ENCODE measurements around the gene THAP11.
"Not testable (repeated sequence)": the region's sequence is repeated elsewhere in the genome, so short reads cannot be mapped to it uniquely, and the experiment has no call there.

Gene THAP11

GRCh38 chr16:67862623-67863583 is 20.8 kb downstream of the THAP11 start:
- DNase-seq (ENCODE audit: low spot score) = no peak

- not testable (repeated sequence) for DNase-seq (ENCODE audit: low spot score)
Measured at GRCh38 chr16:67864044-67864443, 21.9 kb downstream of the THAP11 start.

GRCh38 chr16:67864594-67864993 is 22.5 kb downstream of the THAP11 start:
- DNase-seq (ENCODE audit: low spot score) = no peak

GRCh38 chr16:67865318-67865717 is 23.2 kb downstream of the THAP11 start:
- DNase-seq (ENCODE audit: low spot score) = peak; percentile 36

- DNase-seq (ENCODE audit: low spot score) = no peak
Measured at GRCh38 chr16:67868290-67868689, 26.2 kb downstream of the THAP11 start.

GRCh38 chr16:67869653-67870052 is 27.5 kb downstream of the THAP11 start:
- DNase-seq (ENCODE audit: low spot score) = no peak

GRCh38 chr16:67871256-67871655 is 29.1 kb downstream of the THAP11 start:
- DNase-seq (ENCODE audit: low spot score) = no peak

- DNase-seq (ENCODE audit: low spot score) = no peak
Measured at GRCh38 chr16:67872131-67872630, 30.1 kb downstream of the THAP11 start.

- DNase-seq (ENCODE audit: low spot score) = peak; percentile 83
Measured at GRCh38 chr16:67872631-67873434, 30.7 kb downstream of the THAP11 start, which contains the start of gene EDC4. Gene EDC4 (plus strand): TSS chr16:67873052. CDS start chr16:67873262, 210 bp downstream.

- DNase-seq (ENCODE audit: low spot score) = no peak
Measured at GRCh38 chr16:67873435-67874370, 31.6 kb downstream of the THAP11 start.

- DNase-seq (ENCODE audit: low spot score) = no peak
Measured at GRCh38 chr16:67874372-67874771, 32.3 kb downstream of the THAP11 start.

GRCh38 chr16:67877064-67877463 is 34.9 kb downstream of the THAP11 start:
- DNase-seq (ENCODE audit: low spot score) = no peak

- DNase-seq (ENCODE audit: low spot score) = no peak
Measured at GRCh38 chr16:67878232-67878631, 36.1 kb downstream of the THAP11 start.

GRCh38 chr16:67878846-67879245 is 36.7 kb downstream of the THAP11 start:
- no peak for DNase-seq (ENCODE audit: low spot score)

- DNase-seq (ENCODE audit: low spot score) = no peak
Measured at GRCh38 chr16:67879462-67879861, 37.3 kb downstream of the THAP11 start.

- DNase-seq (ENCODE audit: low spot score) = no peak
Measured at GRCh38 chr16:67879936-67880335, 37.8 kb downstream of the THAP11 start.

- no peak for DNase-seq (ENCODE audit: low spot score)
Measured at GRCh38 chr16:67880584-67880983, 38.5 kb downstream of the THAP11 start.

GRCh38 chr16:67881621-67882161 is 39.6 kb downstream of the THAP11 start:
- no peak for DNase-seq (ENCODE audit: low spot score)

- no peak for DNase-seq (ENCODE audit: low spot score)
Measured at GRCh38 chr16:67882374-67883145, 40.4 kb downstream of the THAP11 start.

GRCh38 chr16:67883146-67883871 is 41.2 kb downstream of the THAP11 start:
- DNase-seq (ENCODE audit: low spot score) = no peak

Data from NAMALWA (cell line).